ENCODE results near the gene PLCG2.

PLCG2 gene

GRCh38 chr16:81786321-81786720 lies 7.2 kb downstream of the PLCG2 start:
- TF ChIP-seq ZNF8 (CRISPR knock-in tag; IDR thresholded peaks at IDR 0.05) = no peak
- TF ChIP-seq CSDC2 (CRISPR knock-in tag; IDR thresholded peaks at IDR 0.05) = no peak
- TF ChIP-seq TCF4 (CRISPR knock-in tag; IDR thresholded peaks at IDR 0.05; ENCODE audit: borderline replicate concordance) = no peak
- no peak for TF ChIP-seq OSR1 (CRISPR knock-in tag; IDR thresholded peaks at IDR 0.05)
- no peak for TF ChIP-seq ISL1 (CRISPR knock-in tag; IDR thresholded peaks at IDR 0.05)
- no peak for TF ChIP-seq ZC3H10 (CRISPR knock-in tag; IDR thresholded peaks at IDR 0.05)
- no peak for TF ChIP-seq ZFP30 (CRISPR knock-in tag; IDR thresholded peaks at IDR 0.05)
- no peak for TF ChIP-seq ARNTL (CRISPR knock-in tag; IDR thresholded peaks at IDR 0.05; ENCODE audit: borderline replicate concordance, low read depth)
- TF ChIP-seq PPARA (CRISPR knock-in tag; IDR thresholded peaks at IDR 0.05; ENCODE audit: borderline replicate concordance) = no peak
- no peak for TF ChIP-seq SNAI2 (CRISPR knock-in tag; IDR thresholded peaks at IDR 0.05)
- no peak for TF ChIP-seq PATZ1 (CRISPR knock-in tag; IDR thresholded peaks at IDR 0.05; ENCODE audit: borderline replicate concordance)
- no peak for TF ChIP-seq ESRRG (CRISPR knock-in tag; IDR thresholded peaks at IDR 0.05)
- no peak for TF ChIP-seq RARB (CRISPR knock-in tag; IDR thresholded peaks at IDR 0.05)
- no peak for TF ChIP-seq ZFP3 (CRISPR knock-in tag; IDR thresholded peaks at IDR 0.05)
- no peak for TF ChIP-seq CREB5 (CRISPR knock-in tag; IDR thresholded peaks at IDR 0.05; ENCODE audit: low read depth)
- ATAC-seq = no peak; the same call in 2 of the 3 replicates

GRCh38 chr16:81786868-81787267 lies 7.8 kb downstream of the PLCG2 start:
- ATAC-seq = no peak
- TF ChIP-seq GLIS3 (CRISPR knock-in tag; IDR thresholded peaks at IDR 0.05) (no peak), PPARA (CRISPR knock-in tag; IDR thresholded peaks at IDR 0.05; ENCODE audit: borderline replicate concordance) (no peak), CSRNP3 (CRISPR knock-in tag; IDR thresholded peaks at IDR 0.05) (no peak), ZC3H10 (CRISPR knock-in tag; IDR thresholded peaks at IDR 0.05) (no peak), ZNF8 (CRISPR knock-in tag; IDR thresholded peaks at IDR 0.05) (no peak), BACH2 (CRISPR knock-in tag; IDR thresholded peaks at IDR 0.05; ENCODE audit: borderline replicate concordance) (no peak), TSHZ2 (CRISPR knock-in tag; IDR thresholded peaks at IDR 0.05) (no peak), ESRRG (CRISPR knock-in tag; IDR thresholded peaks at IDR 0.05) (no peak), ZFP30 (CRISPR knock-in tag; IDR thresholded peaks at IDR 0.05) (no peak), ARNTL (CRISPR knock-in tag; IDR thresholded peaks at IDR 0.05; ENCODE audit: borderline replicate concordance, low read depth) (no peak), RARB (CRISPR knock-in tag; IDR thresholded peaks at IDR 0.05) (no peak), ZFP3 (CRISPR knock-in tag; IDR thresholded peaks at IDR 0.05) (no peak), CSDC2 (CRISPR knock-in tag; IDR thresholded peaks at IDR 0.05) (no peak), POU6F1 (CRISPR knock-in tag; IDR thresholded peaks at IDR 0.05; ENCODE audit: borderline replicate concordance, low read depth) (no peak), PATZ1 (CRISPR knock-in tag; IDR thresholded peaks at IDR 0.05; ENCODE audit: borderline replicate concordance) (no peak), TOX (CRISPR knock-in tag; IDR thresholded peaks at IDR 0.05; ENCODE audit: borderline replicate concordance) (no peak), ISL1 (CRISPR knock-in tag; IDR thresholded peaks at IDR 0.05) (no peak), SNAI2 (CRISPR knock-in tag; IDR thresholded peaks at IDR 0.05) (no peak), TCF4 (CRISPR knock-in tag; IDR thresholded peaks at IDR 0.05; ENCODE audit: borderline replicate concordance) (no peak), OSR1 (CRISPR knock-in tag; IDR thresholded peaks at IDR 0.05) (no peak)
